IMR-90 (cell line): ENCODE measurements around the gene SERPINA6. TPM values are rescaled to one million over a fixed set of nuclear protein-coding genes. Genes with fewer than 3 reads are reported as not detected.

ENCODE experiments used
- ATAC-seq: fragments of 200-7000 bp; cut with Tn5 transposase; 2 replicates; pipeline ENCODE4 v1.9.1; 2020; ENCODE audit warnings: low read depth, mild to moderate bottlenecking, moderate library complexity
- BruUV-seq: library from RNA; stranded (reverse); fragments of 400-500 nt; replicated peaks from 2 replicates; lab custom pipeline; 2021; lab: Mats Ljungman, UMichigan
- CTCF ChIA-PET: fragments of 300-600 bp; formaldehyde crosslinking; extraction: SDS; loops from one replicate; lab custom pipeline; 2021; ENCODE audit warnings: antibody characterized with exemption; lab: Yijun Ruan, JAX
- POLR2A ChIA-PET: fragments of 300-600 bp; sonication (Branson Sonifier 250); formaldehyde crosslinking; loops from one replicate; lab custom pipeline; 2022; ENCODE audit warnings: antibody characterized with exemption; ENCODE audit not compliant: unreplicated experiment; lab: Charles Lee
- DNase-seq: peaks from one replicate; pipeline ENCODE4 v3.0.0; 2013
- H2AFZ ChIP-seq: replicated peaks from 2 replicates; pipeline ENCODE3; 2013; ENCODE audit warnings: low read length, mild to moderate bottlenecking; ENCODE audit not compliant: poor library complexity
- H2AK5ac ChIP-seq: 2 replicates; pipeline ENCODE4 v1.6.1; 2013; ENCODE audit warnings: low read depth, low read length, inconsistent platforms
- H2AK9ac ChIP-seq: replicated peaks from 2 replicates; pipeline ENCODE3; 2013; ENCODE audit warnings: mild to moderate bottlenecking, low read depth, low read length, moderate library complexity; ENCODE audit not compliant: poor library complexity
- H2BK120ac ChIP-seq: 2 replicates; pipeline ENCODE4 v1.6.1; 2013; ENCODE audit warnings: low read depth, low read length, inconsistent platforms
- H2BK15ac ChIP-seq: 3 replicates; pipeline ENCODE4 v1.6.1; 2013; ENCODE audit warnings: low read depth, low read length, inconsistent platforms
- H2BK20ac ChIP-seq: 2 replicates; pipeline ENCODE4 v1.6.1; 2013; ENCODE audit warnings: low read depth, mild to moderate bottlenecking, inconsistent platforms, low read length, moderate library complexity
- H2BK5ac ChIP-seq: 2 replicates; pipeline ENCODE4 v1.6.1; 2013; ENCODE audit warnings: mild to moderate bottlenecking, low read depth, low read length, inconsistent platforms; ENCODE audit not compliant: poor library complexity, severe bottlenecking
- H3K14ac ChIP-seq: replicated peaks from 2 replicates; pipeline ENCODE4 v1.6.1; 2013; ENCODE audit warnings: low read depth, low read length, inconsistent platforms
- H3K18ac ChIP-seq: 2 replicates; pipeline ENCODE4 v1.6.1; 2013; ENCODE audit warnings: low read depth, low read length, control low read depth
- H3K23ac ChIP-seq: 2 replicates; pipeline ENCODE4 v1.6.1; 2013; ENCODE audit warnings: low read depth, low read length, inconsistent platforms
- H3K27ac ChIP-seq: 2 replicates; pipeline ENCODE4 v1.5.1; 2013; ENCODE audit warnings: mild to moderate bottlenecking, control low read depth, low read length; ENCODE audit not compliant: insufficient read depth
- H3K27me3 ChIP-seq: 2 replicates; pipeline ENCODE4 v1.6.1; 2013; ENCODE audit warnings: low read length; ENCODE audit not compliant: control insufficient read depth, insufficient read depth
- H3K36me3 ChIP-seq: 2 replicates; pipeline ENCODE4 v1.6.1; 2013; ENCODE audit warnings: low read length, mixed read lengths; ENCODE audit not compliant: control insufficient read depth, insufficient read depth
- H3K4ac ChIP-seq: 2 replicates; pipeline ENCODE4 v1.6.1; 2013; ENCODE audit warnings: low read depth, low read length, inconsistent platforms
- H3K4me1 ChIP-seq: 2 replicates; pipeline ENCODE4 v1.6.1; 2013; ENCODE audit warnings: low read length, mixed read lengths; ENCODE audit not compliant: control insufficient read depth, insufficient read depth
- H3K4me2 ChIP-seq: 2 replicates; pipeline ENCODE4 v1.6.1; 2013; ENCODE audit warnings: low read depth, mild to moderate bottlenecking, control low read depth, low read length, moderate library complexity
- H3K4me3 ChIP-seq: 2 replicates; pipeline ENCODE4 v1.5.1; 2013; ENCODE audit warnings: low read depth, mild to moderate bottlenecking, control low read depth, low read length, moderate library complexity; ENCODE audit not compliant: insufficient read depth
- H3K56ac ChIP-seq: 2 replicates; pipeline ENCODE4 v1.6.1; 2013; ENCODE audit warnings: low read length, inconsistent platforms; ENCODE audit not compliant: insufficient read depth; ENCODE audit errors: extremely low read depth
- H3K79me1 ChIP-seq, 2 experiments: 2 replicates each; pipeline ENCODE4 v1.6.1; 2013; ENCODE audit warnings: low read length in 2 of 2, inconsistent platforms in 1 of 2, low read depth in 1 of 2
- H3K9ac ChIP-seq: 2 replicates; pipeline ENCODE4 v1.6.1; 2013; ENCODE audit warnings: low read depth, low read length, control low read depth
- H3K9me1 ChIP-seq: 2 replicates; pipeline ENCODE4 v1.6.1; 2013; ENCODE audit warnings: low read length, inconsistent platforms; ENCODE audit not compliant: insufficient read depth
- H3K9me3 ChIP-seq: 2 replicates; pipeline ENCODE4 v1.6.1; 2013; ENCODE audit warnings: low read length; ENCODE audit not compliant: control insufficient read depth, insufficient read depth
- H4K20me1 ChIP-seq: 2 replicates; pipeline ENCODE4 v1.6.1; 2013; ENCODE audit warnings: low read length, inconsistent platforms; ENCODE audit not compliant: insufficient read depth
- H4K5ac ChIP-seq: 2 replicates; pipeline ENCODE4 v1.6.1; 2013; ENCODE audit warnings: mild to moderate bottlenecking, low read depth, low read length, control low read depth
- H4K8ac ChIP-seq, 2 experiments: 2 replicates each; pipeline ENCODE4 v1.6.1; 2013; ENCODE audit warnings: low read depth in 2 of 2, low read length in 2 of 2, control low read depth in 1 of 2, inconsistent platforms in 1 of 2
- H4K91ac ChIP-seq: 2 replicates; pipeline ENCODE4 v1.6.1; 2013; ENCODE audit warnings: low read depth, low read length, inconsistent platforms; ENCODE audit not compliant: insufficient read depth
- BHLHE40 ChIP-seq: fragments of 150-350 bp; IDR thresholded peaks from 2 replicates; pipeline ENCODE4 v1.6.1; 2016; ENCODE audit warnings: mild to moderate bottlenecking, low read depth, low read length
- CHD1 ChIP-seq: IDR thresholded peaks from 2 replicates; pipeline ENCODE4 v1.6.1; 2012; ENCODE audit warnings: low read depth, low read length, improper control_type of control experiment
- MAZ ChIP-seq: IDR thresholded peaks from 2 replicates; pipeline ENCODE4 v1.6.1; 2012; ENCODE audit warnings: low read depth, mild to moderate bottlenecking, low read length, improper control_type of control experiment, moderate library complexity, borderline replicate concordance
- WGBS, 2 experiments: methylation state at CpG; one replicate each; pipeline versions ENCODE4 v1.1.5 to v1.1.7; 2013; ENCODE audit warnings: missing lambda C conversion rate in 2 of 2; ENCODE audit not compliant: insufficient read length in 1 of 2; ENCODE audit errors: extremely low coverage in 2 of 2; 5-methylcytosine and 5-hydroxymethylcytosine counted together
- dilution Hi-C: fragments of 300-500 bp; cut with HindIII; formaldehyde crosslinking; loops from one replicate; pipeline ENCODE4 v1.14.3; 2018; ENCODE audit warnings: low sequenced_read_pairs; ENCODE audit not compliant: unreplicated experiment
- in situ Hi-C: fragments of 300-500 bp; cut with MboI; formaldehyde crosslinking; loops from 3 replicates; pipeline ENCODE4 v1.14.3; 2019; ENCODE audit warnings: low sequenced_read_pairs, inconsistent platforms, mixed read lengths
- intact Hi-C: fragments of 100-400 bp; cut with micrococcal nuclease; formaldehyde crosslinking; loops from 2 replicates; pipeline ENCODE4 v1.10.0; 2022
- polyA plus RNA-seq, 3 experiments: library from polyadenylated mRNA; depleted of rRNA; stranded (reverse); fragments of >200 nt; gene quantifications; 2 replicates each; pipeline ENCODE4 v1.2.3, GENCODE V29; 2012; ENCODE audit warnings: low replicate concordance in 1 of 3
- total RNA-seq: library from RNA; depleted of rRNA; stranded (reverse); fragments of >200 nt; gene quantifications from 2 replicates; pipeline ENCODE4 v1.2.3, GENCODE V29; 2012
- TF ChIP-seq, protein P1 (sequence below): fragments of 150-350 bp; IDR thresholded peaks from 2 replicates; pipeline ENCODE4 v1.6.1; 2017; ENCODE audit warnings: mild to moderate bottlenecking, antibody characterized with exemption, low read length, low read depth
- TF ChIP-seq, protein P2 (sequence below): fragments of 150-350 bp; IDR thresholded peaks from 2 replicates; pipeline ENCODE4 v1.6.1; 2016; ENCODE audit warnings: low read depth, mild to moderate bottlenecking, low read length, moderate library complexity, borderline replicate concordance

SERPINA6 gene
- total and polyA plus RNA-seq, 2 of the 4 experiments (the other 2 are of a cell fraction) = not detected

DNA sequence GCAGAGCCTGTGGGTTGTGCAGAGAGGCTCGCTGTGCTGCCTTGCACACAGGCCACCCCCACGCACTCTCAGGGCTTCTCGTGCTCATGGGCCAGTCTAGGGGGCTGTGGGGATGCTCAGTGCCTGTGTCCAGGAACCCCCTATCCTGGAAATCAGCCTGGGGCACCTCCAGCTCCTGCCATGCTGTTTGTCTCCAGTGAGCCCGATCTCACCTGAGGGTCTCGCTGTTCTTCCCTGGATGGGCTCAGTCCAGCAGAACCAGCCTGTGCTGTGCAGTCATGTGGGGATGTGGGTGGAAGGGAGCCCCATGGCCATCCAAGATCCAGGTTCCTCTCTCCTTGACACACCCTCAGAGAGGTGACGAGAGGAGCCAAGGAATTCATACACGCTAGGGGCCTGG, 38.5 kb upstream of the SERPINA6 start:
- H4K91ac ChIP-seq = no peak overlapping the region

More for the DNA sequence above, 38.5 kb upstream of the SERPINA6 start:
- Histone ChIP-seq H3K56ac (no peak overlapping the region), H4K20me1 (no peaks in the 10 kb centered on the region), H3K79me1 (no peaks in the 10 kb centered on the region), H3K23ac (no peak overlapping the region), H4K8ac (no peak overlapping the region), H3K36me3 (no peaks in the 10 kb centered on the region), H3K4me1 (no peaks in the 10 kb centered on the region), H3K9me1 (0 out of 2 replicates have a peak, but pooled peaks cover 4% of the 10 kb centered on the region), H3K4me2 (no peak overlapping the region), H3K18ac (no peak overlapping the region), H2BK5ac (no peak overlapping the region), H2BK15ac (no peak overlapping the region), H2BK20ac (no peak overlapping the region), H2AFZ (no peak overlapping the region), H3K4me3 (no peak overlapping the region), H3K27me3 (no peaks in the 10 kb centered on the region; the same call in 1 of the 2 replicates), H2BK120ac (no peak overlapping the region), H2AK9ac (no peak overlapping the region), H3K27ac (no peak overlapping the region), H2AK5ac (no peak overlapping the region), H3K9me3 (no peaks in the 10 kb centered on the region), H3K4ac (no peak overlapping the region), H3K14ac (no peak overlapping the region), H4K5ac (no peak overlapping the region), H3K9ac (no peak overlapping the region)
- TF ChIP-seq, protein P1, sequence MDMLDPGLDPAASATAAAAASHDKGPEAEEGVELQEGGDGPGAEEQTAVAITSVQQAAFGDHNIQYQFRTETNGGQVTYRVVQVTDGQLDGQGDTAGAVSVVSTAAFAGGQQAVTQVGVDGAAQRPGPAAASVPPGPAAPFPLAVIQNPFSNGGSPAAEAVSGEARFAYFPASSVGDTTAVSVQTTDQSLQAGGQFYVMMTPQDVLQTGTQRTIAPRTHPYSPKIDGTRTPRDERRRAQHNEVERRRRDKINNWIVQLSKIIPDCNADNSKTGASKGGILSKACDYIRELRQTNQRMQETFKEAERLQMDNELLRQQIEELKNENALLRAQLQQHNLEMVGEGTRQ = no peak
- TF ChIP-seq, protein P2, sequence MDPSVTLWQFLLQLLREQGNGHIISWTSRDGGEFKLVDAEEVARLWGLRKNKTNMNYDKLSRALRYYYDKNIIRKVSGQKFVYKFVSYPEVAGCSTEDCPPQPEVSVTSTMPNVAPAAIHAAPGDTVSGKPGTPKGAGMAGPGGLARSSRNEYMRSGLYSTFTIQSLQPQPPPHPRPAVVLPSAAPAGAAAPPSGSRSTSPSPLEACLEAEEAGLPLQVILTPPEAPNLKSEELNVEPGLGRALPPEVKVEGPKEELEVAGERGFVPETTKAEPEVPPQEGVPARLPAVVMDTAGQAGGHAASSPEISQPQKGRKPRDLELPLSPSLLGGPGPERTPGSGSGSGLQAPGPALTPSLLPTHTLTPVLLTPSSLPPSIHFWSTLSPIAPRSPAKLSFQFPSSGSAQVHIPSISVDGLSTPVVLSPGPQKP = no peak
- TF ChIP-seq BHLHE40 = no peak
- TF ChIP-seq MAZ = no peak
- no peak for TF ChIP-seq CHD1
- intact Hi-C loops = no loop called here
- no peak for ATAC-seq
- POLR2A ChIA-PET = no interaction called here
- dilution Hi-C loops = no loop called here
- no peak for DNase-seq
- CTCF ChIA-PET = interaction anchor here (0.6 kb wide), 1 partner anchor 809 kb away, joined by 5 read pairs; no protein-coding TSS in a partner anchor
- no CpG with 5 or more reads among the region's 7 CpGs for WGBS, 2 experiments
- in situ Hi-C loops = no loop called here
- BruUV-seq = no TSS peak
